ENCODE data around the gene MPHOSPH6. TPM values are rescaled to one million over a fixed set of nuclear protein-coding genes. Genes with fewer than 3 reads are reported as not detected.

Gene MPHOSPH6
- total RNA-seq, 1 experiment from 2014 or later = 23.5 TPM

GRCh38 chr16:82152196-82152595, 17.8 kb downstream of the MPHOSPH6 start:
- Histone ChIP-seq H3K9ac (ENCODE audit: low read length) (no peak overlapping the region), H3K9me3 (ENCODE audit: low read length) (no peaks in the 10 kb centered on the region), H3K79me2 (ENCODE audit: low read length) (peaks cover 13% of the 10 kb centered on the region), H3K9me2 (replicated peaks; ENCODE audit: low read length) (no peaks in the 10 kb centered on the region), H3K4me1 (ENCODE audit: insufficient read depth, low read length) (peaks cover 14% of the 10 kb centered on the region), H3K27me3 (ENCODE audit: low read length) (no peaks in the 10 kb centered on the region), H3K27ac (ENCODE audit: low read length) (0 out of 2 replicates have a peak overlapping the region, but pooled peaks have one; percentile 22), H3F3A (ENCODE audit: low read length, unreplicated experiment) (no peaks in the 10 kb centered on the region), H3K4me3 (ENCODE audit: low read length) (no peak overlapping the region), H2AFZ (ENCODE audit: low read length) (no peak overlapping the region), H4K20me1 (ENCODE audit: low read length) (peaks cover 6% of the 10 kb centered on the region; the same call in 1 of the 2 replicates), H3K36me3 (ENCODE audit: low read depth, low read length) (peaks cover 8% of the 10 kb centered on the region; the same call in 1 of the 2 replicates), H3K4me2 (ENCODE audit: low read length) (no peak overlapping the region)
- POLR2A ChIA-PET (ENCODE audit: unreplicated experiment) = interaction anchor here (0.6 kb wide), 1 partner anchor 28 kb away, joined by 5 read pairs; no protein-coding TSS in a partner anchor
- CTCF ChIA-PET = no interaction called here
- intact Hi-C loops (cut with micrococcal nuclease) = no loop called here
- ATAC-seq = no peak
- DNase-seq = no peak
- TF ChIP-seq CTCF (conservative IDR thresholded peaks at IDR 0.05; ENCODE audit: low read depth, low read length) = no peak
- TF ChIP-seq EZH2 (IDR thresholded peaks at IDR 0.05; ENCODE audit: low read length, unreplicated experiment) = no peak
- TF ChIP-seq EZH2phosphoT487 (IDR thresholded peaks at IDR 0.05; ENCODE audit: borderline replicate concordance, low read length) = no peak
- BruUV-seq (replicated peaks) = no TSS peak

GRCh38 chr16:82150549-82150948, 19.5 kb downstream of the MPHOSPH6 start:
- Histone ChIP-seq H3K4me3 (ENCODE audit: low read length) (no peak overlapping the region), H3F3A (ENCODE audit: low read length, unreplicated experiment) (no peaks in the 10 kb centered on the region), H4K20me1 (ENCODE audit: low read length) (peaks cover 6% of the 10 kb centered on the region; the same call in 1 of the 2 replicates), H3K4me1 (ENCODE audit: insufficient read depth, low read length) (peaks cover 14% of the 10 kb centered on the region), H2AFZ (ENCODE audit: low read length) (no peak overlapping the region), H3K4me2 (ENCODE audit: low read length) (no peak overlapping the region), H3K9ac (ENCODE audit: low read length) (no peak overlapping the region), H3K9me2 (replicated peaks; ENCODE audit: low read length) (no peaks in the 10 kb centered on the region), H3K9me3 (ENCODE audit: low read length) (no peaks in the 10 kb centered on the region), H3K27me3 (ENCODE audit: low read length) (no peaks in the 10 kb centered on the region), H3K79me2 (ENCODE audit: low read length) (peaks cover 12% of the 10 kb centered on the region; the same call in 1 of the 2 replicates), H3K27ac (ENCODE audit: low read length) (no peak overlapping the region), H3K36me3 (ENCODE audit: low read depth, low read length) (peaks cover 8% of the 10 kb centered on the region; the same call in 1 of the 2 replicates)
- ChIA-PET CTCF (no interaction called here), POLR2A (ENCODE audit: unreplicated experiment) (no interaction called here)
- no TSS peak for BruUV-seq (replicated peaks)
- DNase-seq (no peak), ATAC-seq (no peak)
- intact Hi-C loops (cut with micrococcal nuclease) = no loop called here
- TF ChIP-seq CTCF (conservative IDR thresholded peaks at IDR 0.05; ENCODE audit: low read depth, low read length) = no peak
- TF ChIP-seq EZH2 (IDR thresholded peaks at IDR 0.05; ENCODE audit: low read length, unreplicated experiment) = no peak
- no peak for TF ChIP-seq EZH2phosphoT487 (IDR thresholded peaks at IDR 0.05; ENCODE audit: borderline replicate concordance, low read length)

- no TSS peak for BruUV-seq (replicated peaks)
- Histone ChIP-seq H3K4me3 (ENCODE audit: low read length) (no peak overlapping the region), H2AFZ (ENCODE audit: low read length) (no peak overlapping the region), H3K27me3 (ENCODE audit: low read length) (no peaks in the 10 kb centered on the region), H3K9me2 (replicated peaks; ENCODE audit: low read length) (no peaks in the 10 kb centered on the region), H3K9ac (ENCODE audit: low read length) (no peak overlapping the region), H3K27ac (ENCODE audit: low read length) (no peak overlapping the region), H3K36me3 (ENCODE audit: low read depth, low read length) (peaks cover 8% of the 10 kb centered on the region; the same call in 1 of the 2 replicates), H3K79me2 (ENCODE audit: low read length) (0 out of 2 replicates have a peak, but pooled peaks cover 5% of the 10 kb centered on the region), H3K4me1 (ENCODE audit: insufficient read depth, low read length) (peaks cover 14% of the 10 kb centered on the region), H3F3A (ENCODE audit: low read length, unreplicated experiment) (no peaks in the 10 kb centered on the region), H3K9me3 (ENCODE audit: low read length) (no peaks in the 10 kb centered on the region), H4K20me1 (ENCODE audit: low read length) (peaks cover 6% of the 10 kb centered on the region; the same call in 1 of the 2 replicates), H3K4me2 (ENCODE audit: low read length) (no peak overlapping the region)
- ATAC-seq (no peak), DNase-seq (no peak)
- CTCF ChIA-PET = no interaction called here
- POLR2A ChIA-PET (ENCODE audit: unreplicated experiment) = no interaction called here
- intact Hi-C loops (cut with micrococcal nuclease) = no loop called here
- no peak for TF ChIP-seq EZH2 (IDR thresholded peaks at IDR 0.05; ENCODE audit: low read length, unreplicated experiment)
- TF ChIP-seq EZH2phosphoT487 (IDR thresholded peaks at IDR 0.05; ENCODE audit: borderline replicate concordance, low read length) = no peak
- no peak for TF ChIP-seq CTCF (conservative IDR thresholded peaks at IDR 0.05; ENCODE audit: low read depth, low read length)
Measured at GRCh38 chr16:82149536-82149935, 20.5 kb downstream of the MPHOSPH6 start.

Measured in PC-3 (cell line).